Keratinocyte (primary cell): ENCODE measurements around the gene FZD1. TPM values are rescaled to one million over a fixed set of nuclear protein-coding genes. Genes with fewer than 3 reads are reported as not detected.

Experiments
- DNase-seq: peaks from one replicate; pipeline ENCODE4 v3.0.0-alpha.2; 2011; ENCODE audit warnings: low read depth, missing footprints, low spot score
- FAIRE-seq: peaks from 2 replicates; lab custom pipeline; 2011; peaks lifted over from hg19 to GRCh38; lab: Jason Lieb, UNC
- H2AFZ ChIP-seq: 2 replicates; pipeline ENCODE4 v1.6.0; 2012; ENCODE audit warnings: low read length, control low read depth, inconsistent platforms; ENCODE audit not compliant: control insufficient read depth
- H3K27ac ChIP-seq: 2 replicates; pipeline ENCODE4 v1.5.1; 2011; ENCODE audit warnings: low read length; ENCODE audit not compliant: control insufficient read depth, insufficient read depth
- H3K27me3 ChIP-seq: 3 replicates; pipeline ENCODE4 v1.6.0; 2011; ENCODE audit warnings: low read length; ENCODE audit not compliant: control insufficient read depth, insufficient read depth; ENCODE audit errors: extremely low read depth
- H3K36me3 ChIP-seq, 2 experiments: 2 replicates in 1 of 2; 3 replicates in 1 of 2; pipeline ENCODE4 v1.5.1; 2011; ENCODE audit warnings: low read length in 2 of 2, mild to moderate bottlenecking in 1 of 2; ENCODE audit not compliant: control insufficient read depth in 2 of 2, insufficient read depth in 2 of 2; ENCODE audit errors: extremely low read depth in 1 of 2
- H3K4me1 ChIP-seq: 3 replicates; pipeline ENCODE4 v1.5.1; 2011; ENCODE audit warnings: low read length; ENCODE audit not compliant: control insufficient read depth, insufficient read depth; ENCODE audit errors: extremely low read depth
- H3K4me2 ChIP-seq: 3 replicates; pipeline ENCODE4 v1.6.0; 2011; ENCODE audit warnings: low read depth, low read length; ENCODE audit not compliant: control insufficient read depth, insufficient read depth; ENCODE audit errors: extremely low read depth
- H3K4me3 ChIP-seq, 3 experiments: fragments of 200-600 bp in 1 of 3; sonication (generic) in 1 of 3; 2 replicates in 2 of 3; 3 replicates in 1 of 3; pipeline ENCODE4 v1.5.1; 2011 to 2016; ENCODE audit warnings: low read length in 3 of 3, mild to moderate bottlenecking in 3 of 3, control low read depth in 2 of 3, inconsistent platforms in 1 of 3, low read depth in 1 of 3, mixed read lengths in 1 of 3, mixed run types in 1 of 3, moderate library complexity in 1 of 3; ENCODE audit not compliant: control insufficient read depth in 2 of 3, insufficient read depth in 2 of 3; ENCODE audit errors: extremely low read depth in 1 of 3
- H3K79me2 ChIP-seq: 2 replicates; pipeline ENCODE4 v1.6.0; 2012; ENCODE audit warnings: low read length; ENCODE audit not compliant: control insufficient read depth, insufficient read depth
- H3K9ac ChIP-seq: 3 replicates; pipeline ENCODE4 v1.6.0; 2011; ENCODE audit warnings: low read length; ENCODE audit not compliant: control insufficient read depth, insufficient read depth; ENCODE audit errors: extremely low read depth
- H3K9me1 ChIP-seq: 3 replicates; pipeline ENCODE4 v1.6.0; 2011; ENCODE audit warnings: low read length; ENCODE audit not compliant: control insufficient read depth, insufficient read depth; ENCODE audit errors: extremely low read depth
- H3K9me3 ChIP-seq: 2 replicates; pipeline ENCODE4 v1.5.1; 2012; ENCODE audit warnings: low read depth, low read length; ENCODE audit not compliant: control insufficient read depth
- H4K20me1 ChIP-seq: 3 replicates; pipeline ENCODE4 v1.6.0; 2011; ENCODE audit warnings: low read length; ENCODE audit not compliant: control insufficient read depth, insufficient read depth; ENCODE audit errors: extremely low read depth
- CTCF ChIP-seq, 3 experiments: IDR thresholded peaks in 1 of 3; conservative IDR thresholded peaks in 1 of 3; optimal IDR thresholded peaks in 1 of 3; 2 replicates in 2 of 3; 3 replicates in 1 of 3; pipeline versions ENCODE3 to v1.5.1; 2011; ENCODE audit warnings: low read length in 3 of 3, mild to moderate bottlenecking in 3 of 3, moderate library complexity in 2 of 3, control low read depth in 1 of 3, inconsistent platforms in 1 of 3; ENCODE audit not compliant: insufficient read depth in 2 of 3; ENCODE audit errors: extremely low read depth in 1 of 3
- EZH2 ChIP-seq: IDR thresholded peaks from one replicate; pipeline ENCODE4 v1.6.1; 2012; ENCODE audit warnings: inconsistent platforms, mild to moderate bottlenecking, low read length, moderate library complexity
- dilution Hi-C: fragments of 300-500 bp; cut with MboI; formaldehyde crosslinking; loops from one replicate; pipeline ENCODE4 v1.7.0; 2020; ENCODE audit warnings: low sequenced_read_pairs; ENCODE audit not compliant: extremely low pct_ligation_motif_present
- polyA plus RNA-seq, 5 experiments: library from polyadenylated mRNA; depleted of rRNA in 3 of 5; stranded (reverse) in 3 of 5; stranded (forward) in 1 of 5; unstranded in 1 of 5; fragments of >200 nt; gene quantifications; 1 replicate in 1 of 5; 2 replicates in 3 of 5; 3 replicates in 1 of 5; pipeline versions ENCODE4 v1.2.1 to v1.2.3, GENCODE V29; 2011 to 2012; ENCODE audit warnings: missing spikeins in 2 of 5, low read depth in 1 of 5, low replicate concordance in 1 of 5

Gene FZD1
- polyA plus RNA-seq, 1 donor (not counting 4 experiments of a cell fraction or from before 2014, with no cell fraction given), result 1.3 TPM

- H3K4me3 ChIP-seq, result no peak overlapping the region
- FAIRE-seq (no peak), DNase-seq (no peak)
- H3K36me3 ChIP-seq, result no peaks in the 10 kb centered on the region
- no peak overlapping the region for H2AFZ ChIP-seq
- H3K9me1 ChIP-seq, result no peaks in the 10 kb centered on the region
- no peaks in the 10 kb centered on the region for H3K27me3 ChIP-seq
- H3K27ac ChIP-seq, result no peak overlapping the region
- TF ChIP-seq EZH2 (no peak), CTCF (optimal IDR thresholded peaks at IDR 0.05 in 1 of 3, IDR thresholded peaks at IDR 0.05 in 1 of 3, conservative IDR thresholded peaks at IDR 0.05 in 1 of 3; ENCODE audit: extremely low read depth in 1 of 3, insufficient read depth in 2 of 3, low read length in 3 of 3) (no peak)
- H3K4me1 ChIP-seq, result peaks cover 20% of the 10 kb centered on the region
- no peaks in the 10 kb centered on the region for H3K79me2 ChIP-seq
- H4K20me1 ChIP-seq, result no peaks in the 10 kb centered on the region
- no peak overlapping the region for H3K4me2 ChIP-seq
- dilution Hi-C loops, result no loop called here
- H3K9ac ChIP-seq, result no peak overlapping the region
- no peaks in the 10 kb centered on the region for H3K9me3 ChIP-seq
Measured at GRCh38 chr7:91311839-91312238, 47.6 kb downstream of the FZD1 start.

- Histone ChIP-seq H3K4me1 (peaks cover 20% of the 10 kb centered on the region), H4K20me1 (no peaks in the 10 kb centered on the region), H3K9ac (no peak overlapping the region), H3K36me3 (no peaks in the 10 kb centered on the region), H3K4me3 (no peak overlapping the region), H3K9me3 (no peaks in the 10 kb centered on the region), H2AFZ (peak overlapping the region; percentile 38), H3K27me3 (no peaks in the 10 kb centered on the region), H3K79me2 (no peaks in the 10 kb centered on the region), H3K9me1 (no peaks in the 10 kb centered on the region), H3K4me2 (peak overlapping the region; percentile 38), H3K27ac (no peak overlapping the region)
- dilution Hi-C loops, result no loop called here
- FAIRE-seq, result no peak
- TF ChIP-seq CTCF (optimal IDR thresholded peaks at IDR 0.05 in 1 of 3, IDR thresholded peaks at IDR 0.05 in 1 of 3, conservative IDR thresholded peaks at IDR 0.05 in 1 of 3; ENCODE audit: extremely low read depth in 1 of 3, insufficient read depth in 2 of 3, low read length in 3 of 3) (no peak), EZH2 (no peak)
- no peak for DNase-seq
Measured at GRCh38 chr7:91313113-91313512, 48.9 kb downstream of the FZD1 start.
